GM19193 (cell line): Measurements from ENCODE around the gene SLC39A1.

Experiments
- POLR2A ChIP-seq: IDR thresholded peaks from 4 replicates; pipeline ENCODE4 v1.6.1; 2011; ENCODE audit not compliant: insufficient read depth, insufficient read length; ENCODE audit errors: extremely low read depth

The SLC39A1 gene

GRCh38 chr1:153963030-153963849 lies at the start of gene SLC39A1:
Gene SLC39A1, minus strand, starts transcription at chr1:153963537. Its CDS starts 822 bp downstream, at chr1:153962715.
- peak; percentile 78 for TF ChIP-seq POLR2A

- no peak for TF ChIP-seq POLR2A
Measured at GRCh38 chr1:154012129-154012528, 48.8 kb upstream of the SLC39A1 start.

GRCh38 chr1:154006136-154006535 lies 42.8 kb upstream of the SLC39A1 start:
- no peak for TF ChIP-seq POLR2A

GRCh38 chr1:154000420-154000819 lies 37.1 kb upstream of the SLC39A1 start:
- TF ChIP-seq POLR2A, result no peak

- TF ChIP-seq POLR2A, result no peak
Measured at GRCh38 chr1:153995640-153996039, 32.3 kb upstream of the SLC39A1 start.

- TF ChIP-seq POLR2A, result no peak
Measured at GRCh38 chr1:153995202-153995601, 31.9 kb upstream of the SLC39A1 start.

- TF ChIP-seq POLR2A, result no peak
Measured at GRCh38 chr1:153991806-153992205, 28.5 kb upstream of the SLC39A1 start.

GRCh38 chr1:153991151-153991630 lies 27.9 kb upstream of the SLC39A1 start:
- no peak for TF ChIP-seq POLR2A

- TF ChIP-seq POLR2A, result peak; percentile 100
Measured at GRCh38 chr1:153990468-153991150, 27.3 kb upstream of the SLC39A1 start, which contains the start of gene RPS27. Gene RPS27, plus strand, starts transcription at chr1:153990762. Its CDS starts 35 bp downstream, at chr1:153990797.

- TF ChIP-seq POLR2A, result no peak
Measured at GRCh38 chr1:153987621-153988020, 24.3 kb upstream of the SLC39A1 start.

- TF ChIP-seq POLR2A, result no peak
Measured at GRCh38 chr1:153985941-153986761, 22.8 kb upstream of the SLC39A1 start, which contains the start of gene RAB13. Gene RAB13, minus strand, starts transcription at chr1:153986339. Its CDS starts 103 bp downstream, at chr1:153986236.

- peak; percentile 37 for TF ChIP-seq POLR2A
Measured at GRCh38 chr1:153985341-153985912, 22.1 kb upstream of the SLC39A1 start.

- no peak for TF ChIP-seq POLR2A
Measured at GRCh38 chr1:153984123-153984894, 21.0 kb upstream of the SLC39A1 start.

- TF ChIP-seq POLR2A, result no peak
Measured at GRCh38 chr1:153978274-153978909, 15.1 kb upstream of the SLC39A1 start.
